Kidney (tissue), 14 donors: ENCODE data around the gene RUFY1. TPM values are rescaled to one million over a fixed set of nuclear protein-coding genes. Genes with fewer than 3 reads are reported as not detected.
"Not testable (repeated sequence)": the region's sequence is repeated elsewhere in the genome, so short reads cannot be mapped to it uniquely, and the experiment has no call there.

Experiments
- DNase-seq, 5 donors: peaks; one replicate each; pipeline ENCODE4 v3.0.0-alpha.2; 2013 to 2020
- FAIRE-seq: peaks from 2 replicates; lab custom pipeline; 2012; peaks lifted over from hg19 to GRCh38; lab: Jason Lieb, UNC
- H3K27ac ChIP-seq, 2 donors: one replicate each; pipeline ENCODE4 v1.7.0; 2013; ENCODE audit warnings: low read depth in 2 of 2, low read length in 2 of 2, inconsistent platforms in 1 of 2
- H3K27me3 ChIP-seq: one replicate; pipeline ENCODE4 v1.7.1; 2013; ENCODE audit warnings: low read length, inconsistent platforms; ENCODE audit not compliant: control insufficient read depth, insufficient read depth
- H3K36me3 ChIP-seq, 3 donors: one replicate each; pipeline versions ENCODE4 v1.7.0 to v1.7.1; 2013; ENCODE audit warnings: low read length in 3 of 3, control low read depth in 1 of 3, inconsistent platforms in 1 of 3; ENCODE audit not compliant: insufficient read depth in 3 of 3, control insufficient read depth in 2 of 3
- H3K4me1 ChIP-seq, 3 donors: one replicate each; pipeline versions ENCODE4 v1.7.0 to v1.7.1; 2013; ENCODE audit warnings: low read length in 3 of 3, inconsistent platforms in 1 of 3, low read depth in 1 of 3; ENCODE audit not compliant: control insufficient read depth in 2 of 3, insufficient read depth in 2 of 3
- H3K4me3 ChIP-seq, 3 donors: one replicate each; pipeline versions ENCODE4 v1.7.0 to v1.8.1; 2013; ENCODE audit warnings: low read length in 3 of 3, control low read depth in 1 of 3, inconsistent platforms in 1 of 3
- H3K9ac ChIP-seq, 3 donors: one replicate each; pipeline versions ENCODE4 v1.7.0 to v1.7.1; 2013; ENCODE audit warnings: low read length in 3 of 3, control low read depth in 1 of 3, inconsistent platforms in 1 of 3
- H3K9me3 ChIP-seq, 3 donors: one replicate each; pipeline versions ENCODE4 v1.7.0 to v1.7.1; 2013; ENCODE audit warnings: low read length in 3 of 3, control low read depth in 1 of 3, inconsistent platforms in 1 of 3; ENCODE audit not compliant: control insufficient read depth in 2 of 3, insufficient read depth in 1 of 3
- intact Hi-C: fragments of 100-400 bp; cut with DNase I; formaldehyde crosslinking; loops from one replicate; pipeline ENCODE4 v1.11.1; 2022
- polyA plus RNA-seq: library from polyadenylated mRNA; stranded (reverse); fragments of 350-450 nt; fragmentation: Illumina TruSeq; extraction: RNeasy Lipid Tissue Mini Kit (QIAGEN cat#74804); gene quantifications from one replicate; pipeline ENCODE4 v1.2.3, GENCODE V29; 2014; ENCODE audit warnings: low read depth, low replicate concordance; ENCODE audit not compliant: insufficient read depth
- total RNA-seq: library from RNA; stranded (reverse); fragmentation: NEBNext Ultra II Directional; extraction: Animal tissue kit (Norgen Biotek cat#: 25700); gene quantifications from one replicate; pipeline ENCODE4 v1.2.1, GENCODE V29; 2021
- TF ChIP-seq, protein P1 (sequence below): IDR thresholded peaks from 3 replicates; pipeline ENCODE4 v1.5.1; 2012; ENCODE audit warnings: mild to moderate bottlenecking, moderate library complexity, borderline replicate concordance; ENCODE audit not compliant: insufficient read depth; ENCODE audit errors: extremely low read depth
- donor health status: control.
- donor health status: control.
- donor health status: control.
- donor health status: control.
- donor health status: control.
- donor health status: DM: yes; HTN: yes; CAD: no.
- donor health status: Normal renal cell carcinoma (clear cell type).

Gene RUFY1
- total and polyA plus RNA-seq, 2 donors from 2014 or later, result 48.5 to 56.3 TPM

DNA sequence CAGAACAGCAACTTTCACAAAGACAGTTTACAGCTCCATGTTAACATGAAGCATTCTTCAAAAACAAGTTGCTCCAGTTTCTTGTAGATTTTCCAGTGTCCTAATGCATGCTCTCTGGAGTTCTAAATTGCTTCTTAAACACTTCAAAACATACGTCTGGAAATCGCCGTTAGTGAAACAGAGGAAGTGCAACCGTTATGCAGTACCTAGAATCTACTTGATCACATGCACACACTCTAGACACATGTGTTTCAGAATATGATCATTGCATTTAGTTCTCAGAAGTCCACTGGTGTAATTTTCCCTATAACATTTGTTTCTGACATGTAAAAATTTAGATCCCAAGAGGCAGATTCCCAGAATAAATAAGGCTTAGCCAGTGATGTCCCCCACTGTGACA lies 41.1 kb upstream of the RUFY1 start:
- no peaks in the 10 kb centered on the region for H3K4me1 ChIP-seq
- no peaks in the 10 kb centered on the region for H3K9me3 ChIP-seq
- DNase-seq (no peak), FAIRE-seq (no peak)
- no peak overlapping the region for H3K4me3 ChIP-seq
- H3K9ac ChIP-seq, result no peak overlapping the region
- H3K36me3 ChIP-seq, result no peaks in the 10 kb centered on the region
- no peak overlapping the region for H3K27ac ChIP-seq
- TF ChIP-seq, protein P1, sequence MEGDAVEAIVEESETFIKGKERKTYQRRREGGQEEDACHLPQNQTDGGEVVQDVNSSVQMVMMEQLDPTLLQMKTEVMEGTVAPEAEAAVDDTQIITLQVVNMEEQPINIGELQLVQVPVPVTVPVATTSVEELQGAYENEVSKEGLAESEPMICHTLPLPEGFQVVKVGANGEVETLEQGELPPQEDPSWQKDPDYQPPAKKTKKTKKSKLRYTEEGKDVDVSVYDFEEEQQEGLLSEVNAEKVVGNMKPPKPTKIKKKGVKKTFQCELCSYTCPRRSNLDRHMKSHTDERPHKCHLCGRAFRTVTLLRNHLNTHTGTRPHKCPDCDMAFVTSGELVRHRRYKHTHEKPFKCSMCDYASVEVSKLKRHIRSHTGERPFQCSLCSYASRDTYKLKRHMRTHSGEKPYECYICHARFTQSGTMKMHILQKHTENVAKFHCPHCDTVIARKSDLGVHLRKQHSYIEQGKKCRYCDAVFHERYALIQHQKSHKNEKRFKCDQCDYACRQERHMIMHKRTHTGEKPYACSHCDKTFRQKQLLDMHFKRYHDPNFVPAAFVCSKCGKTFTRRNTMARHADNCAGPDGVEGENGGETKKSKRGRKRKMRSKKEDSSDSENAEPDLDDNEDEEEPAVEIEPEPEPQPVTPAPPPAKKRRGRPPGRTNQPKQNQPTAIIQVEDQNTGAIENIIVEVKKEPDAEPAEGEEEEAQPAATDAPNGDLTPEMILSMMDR, result no peak
- intact Hi-C loops, result no loop called here
- no peaks in the 10 kb centered on the region for H3K27me3 ChIP-seq

DNA sequence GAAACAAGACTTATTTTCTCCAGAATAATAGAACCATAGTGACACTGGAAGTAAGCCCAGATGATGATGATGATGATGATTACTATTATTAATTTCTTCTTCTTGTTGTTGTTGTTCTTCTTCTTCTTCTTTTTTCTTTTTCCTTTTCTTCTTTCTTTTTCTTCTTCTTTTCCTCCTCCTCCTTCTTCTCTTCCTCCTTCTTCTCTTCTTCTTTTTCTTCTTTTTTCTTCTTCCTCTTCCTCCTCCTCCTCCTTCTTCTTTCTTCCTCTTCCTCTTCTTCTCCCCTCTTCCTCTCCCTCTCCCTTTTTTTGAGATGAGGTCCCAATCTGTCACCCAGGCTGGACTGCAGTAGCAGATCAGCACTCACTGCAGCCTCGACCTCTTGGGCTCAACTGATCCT lies 40.5 kb upstream of the RUFY1 start:
- H3K27me3 ChIP-seq, result no peaks in the 10 kb centered on the region
- no peak for FAIRE-seq
- no peaks in the 10 kb centered on the region for H3K9me3 ChIP-seq
- no peak overlapping the region for H3K9ac ChIP-seq
- H3K4me1 ChIP-seq, result no peaks in the 10 kb centered on the region
- no peak overlapping the region for H3K27ac ChIP-seq
- H3K4me3 ChIP-seq, result no peak overlapping the region
- TF ChIP-seq, protein P1, result no peak
- no peak for DNase-seq
- intact Hi-C loops, result no loop called here
- H3K36me3 ChIP-seq, result no peaks in the 10 kb centered on the region

DNA sequence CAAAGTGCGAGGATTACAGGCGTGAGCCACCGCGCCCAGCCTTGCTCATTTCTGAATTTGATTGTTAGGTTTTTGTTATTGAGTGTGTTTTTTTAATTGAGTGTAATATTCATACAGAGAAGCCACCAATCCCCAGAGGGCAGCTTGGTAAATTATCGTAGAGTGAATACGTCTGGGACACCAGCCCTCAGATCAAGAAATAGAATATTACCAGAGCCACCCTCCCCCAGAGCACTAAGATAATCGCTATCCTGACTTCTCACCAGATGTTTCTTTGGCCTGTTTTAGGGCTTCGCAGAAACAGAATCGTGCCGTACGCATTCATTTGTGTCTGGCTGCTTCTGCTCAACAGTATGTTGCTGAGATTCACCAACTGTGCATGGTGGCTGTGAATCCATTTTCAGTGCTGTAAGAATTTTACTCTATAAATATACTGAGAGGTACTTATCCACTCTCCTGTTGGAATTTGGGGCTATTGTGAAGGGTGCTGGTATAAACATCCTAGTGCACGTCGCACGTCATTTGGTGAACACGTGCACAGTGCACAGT lies 37.8 kb upstream of the RUFY1 start:
- intact Hi-C loops, result no loop called here
- TF ChIP-seq, protein P1, result no peak
- Histone ChIP-seq H3K9me3 (no peaks in the 10 kb centered on the region), H3K9ac (no peak overlapping the region), H3K27me3 (no peaks in the 10 kb centered on the region), H3K4me1 (no peaks in the 10 kb centered on the region), H3K4me3 (no peak overlapping the region), H3K27ac (no peak overlapping the region), H3K36me3 (no peaks in the 10 kb centered on the region)
- DNase-seq, result peak in 1 of 5 donors; percentile 13
- no peak for FAIRE-seq

DNA sequence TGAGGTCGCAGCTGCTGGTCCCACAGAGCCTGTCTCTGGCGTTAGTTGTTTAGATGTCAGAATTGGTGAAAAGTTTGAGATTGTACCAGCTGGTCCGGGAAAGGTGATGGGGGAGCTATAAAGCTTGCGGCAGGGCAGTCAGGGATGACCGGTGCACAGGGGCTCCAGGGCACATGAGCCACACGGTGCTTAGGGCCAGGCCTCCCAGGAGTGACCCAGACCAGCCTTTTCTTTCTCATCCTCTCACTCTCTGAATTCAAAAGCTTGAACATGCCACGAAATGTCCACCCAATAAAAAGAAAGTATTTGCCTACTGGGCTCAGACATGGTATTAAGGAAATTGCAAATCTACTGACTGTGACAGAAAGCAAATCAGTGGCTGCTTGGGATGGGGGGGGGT lies 34.9 kb upstream of the RUFY1 start:
- H3K4me1 ChIP-seq, FAIRE-seq, H3K9me3 ChIP-seq, H3K36me3 ChIP-seq, H3K27ac ChIP-seq, H3K4me3 ChIP-seq, H3K9ac ChIP-seq, H3K27me3 ChIP-seq, intact Hi-C loops: not testable (repeated sequence)
- DNase-seq, result peak in 1 of 5 donors; percentile 37
